LNCaP clone FGC (cell line): ENCODE measurements around the gene TBX6.
"Not testable (repeated sequence)": the region's sequence is repeated elsewhere in the genome, so short reads cannot be mapped to it uniquely, and the experiment has no call there.

Source experiments
- DNase-seq: peaks from one replicate; pipeline ENCODE4 v3.0.0-alpha.2; 2011; ENCODE audit warnings: low read depth
- H3K4me3 ChIP-seq: 2 replicates; pipeline ENCODE4 v1.5.1; 2011; ENCODE audit warnings: mild to moderate bottlenecking, low read depth, low read length, control low read depth
- CTCF ChIP-seq: IDR thresholded peaks from 2 replicates; pipeline ENCODE4 v1.5.1; 2012; ENCODE audit warnings: mild to moderate bottlenecking; ENCODE audit not compliant: control insufficient read depth, insufficient read depth; ENCODE audit errors: extremely low read depth

The TBX6 gene

GRCh38 chr16:30119428-30119827 is 27.7 kb upstream of the TBX6 start:
- no peak for TF ChIP-seq CTCF
- no peak for DNase-seq
- H3K4me3 ChIP-seq: no peak overlapping the region

GRCh38 chr16:30117768-30118167 is 26.0 kb upstream of the TBX6 start:
- no peak overlapping the region for H3K4me3 ChIP-seq
- TF ChIP-seq CTCF: no peak
- no peak for DNase-seq

GRCh38 chr16:30116291-30117207 is 24.8 kb upstream of the TBX6 start:
- TF ChIP-seq CTCF: no peak
- H3K4me3 ChIP-seq: no peak overlapping the region
- no peak for DNase-seq

- no peak for TF ChIP-seq CTCF
- H3K4me3 ChIP-seq: no peak overlapping the region
- no peak for DNase-seq
Measured at GRCh38 chr16:30115238-30115637, 23.5 kb upstream of the TBX6 start.

- DNase-seq, H3K4me3 ChIP-seq: not testable (repeated sequence)
Measured at GRCh38 chr16:30114833-30115232, 23.1 kb upstream of the TBX6 start.

- TF ChIP-seq CTCF: no peak
- DNase-seq: no peak
- no peak overlapping the region for H3K4me3 ChIP-seq
Measured at GRCh38 chr16:30114411-30114810, 22.7 kb upstream of the TBX6 start.

GRCh38 chr16:30113711-30114333 is 22.1 kb upstream of the TBX6 start:
- DNase-seq: no peak

More at GRCh38 chr16:30113711-30114333, 22.1 kb upstream of the TBX6 start:
- H3K4me3 ChIP-seq: no peak overlapping the region
- no peak for TF ChIP-seq CTCF
